Measurements from ENCODE around the gene SCUBE1.

GRCh38 chr22:43147821-43148220 lies 195.4 kb downstream of the SCUBE1 start:
- TF ChIP-seq CTCF (IDR thresholded peaks at IDR 0.05; ENCODE audit: low read length) (no peak), EZH2 (IDR thresholded peaks at IDR 0.05; ENCODE audit: borderline replicate concordance, low read length) (no peak)

Data from OCI-LY1 (cell line).